ENCODE results near the gene LRRC74B.
"Not testable (repeated sequence)": the region's sequence is repeated elsewhere in the genome, so short reads cannot be mapped to it uniquely, and the experiment has no call there.

The LRRC74B gene

DNA sequence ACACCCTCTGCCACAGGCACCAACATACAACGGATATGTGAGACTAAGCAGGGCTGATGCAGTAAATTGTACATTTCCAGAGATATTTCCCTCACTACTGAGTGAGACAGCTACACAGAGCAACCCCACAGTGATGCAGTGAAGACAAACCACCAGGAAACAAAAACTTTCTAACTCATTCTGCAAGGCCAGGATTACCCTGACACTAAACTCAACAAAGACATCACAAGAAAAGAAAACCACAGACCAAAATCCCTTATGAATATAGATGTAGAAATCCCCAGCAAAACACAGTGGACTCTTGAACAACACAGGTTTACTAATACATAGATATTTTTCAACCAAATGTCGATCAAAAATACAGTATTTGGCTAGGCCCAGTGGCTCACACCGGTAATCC is 11.9 kb upstream of the LRRC74B start:
- no peaks in the 10 kb centered on the region for H3K9me3 ChIP-seq (ENCODE audit: severe bottlenecking)
- no peaks in the 10 kb centered on the region for H3K27me3 ChIP-seq (ENCODE audit: insufficient read depth, low read depth, severe bottlenecking)
- DNase-seq: no peak
- no peaks in the 10 kb centered on the region for H3K36me3 ChIP-seq
- no peak overlapping the region for H3K27ac ChIP-seq
- no peak overlapping the region for H3K4me3 ChIP-seq (ENCODE audit: low read depth, low read length)
- TF ChIP-seq, protein P1, sequence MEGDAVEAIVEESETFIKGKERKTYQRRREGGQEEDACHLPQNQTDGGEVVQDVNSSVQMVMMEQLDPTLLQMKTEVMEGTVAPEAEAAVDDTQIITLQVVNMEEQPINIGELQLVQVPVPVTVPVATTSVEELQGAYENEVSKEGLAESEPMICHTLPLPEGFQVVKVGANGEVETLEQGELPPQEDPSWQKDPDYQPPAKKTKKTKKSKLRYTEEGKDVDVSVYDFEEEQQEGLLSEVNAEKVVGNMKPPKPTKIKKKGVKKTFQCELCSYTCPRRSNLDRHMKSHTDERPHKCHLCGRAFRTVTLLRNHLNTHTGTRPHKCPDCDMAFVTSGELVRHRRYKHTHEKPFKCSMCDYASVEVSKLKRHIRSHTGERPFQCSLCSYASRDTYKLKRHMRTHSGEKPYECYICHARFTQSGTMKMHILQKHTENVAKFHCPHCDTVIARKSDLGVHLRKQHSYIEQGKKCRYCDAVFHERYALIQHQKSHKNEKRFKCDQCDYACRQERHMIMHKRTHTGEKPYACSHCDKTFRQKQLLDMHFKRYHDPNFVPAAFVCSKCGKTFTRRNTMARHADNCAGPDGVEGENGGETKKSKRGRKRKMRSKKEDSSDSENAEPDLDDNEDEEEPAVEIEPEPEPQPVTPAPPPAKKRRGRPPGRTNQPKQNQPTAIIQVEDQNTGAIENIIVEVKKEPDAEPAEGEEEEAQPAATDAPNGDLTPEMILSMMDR (IDR thresholded peaks at IDR 0.05; ENCODE audit: low read depth, low read length): no peak

- TF ChIP-seq, protein P1 (IDR thresholded peaks at IDR 0.05; ENCODE audit: low read depth, low read length): no peak
- no peak for DNase-seq
- no peaks in the 10 kb centered on the region for H3K36me3 ChIP-seq
- no peaks in the 10 kb centered on the region for H3K9me3 ChIP-seq (ENCODE audit: severe bottlenecking)
- H3K27me3 ChIP-seq (ENCODE audit: insufficient read depth, low read depth, severe bottlenecking): no peaks in the 10 kb centered on the region
- no peak overlapping the region for H3K27ac ChIP-seq
- no peak overlapping the region for H3K4me3 ChIP-seq (ENCODE audit: low read depth, low read length)
Measured at GRCh38 chr22:21034989-21035388, 10.8 kb upstream of the LRRC74B start.

GRCh38 chr22:21038405-21038804 is 7.3 kb upstream of the LRRC74B start:
- DNase-seq: no peak
- no peaks in the 10 kb centered on the region for H3K9me3 ChIP-seq (ENCODE audit: severe bottlenecking)
- no peak overlapping the region for H3K4me3 ChIP-seq (ENCODE audit: low read depth, low read length)
- H3K27ac ChIP-seq: no peak overlapping the region
- TF ChIP-seq, protein P1 (IDR thresholded peaks at IDR 0.05; ENCODE audit: low read depth, low read length): no peak
- H3K27me3 ChIP-seq (ENCODE audit: insufficient read depth, low read depth, severe bottlenecking): no peaks in the 10 kb centered on the region
- H3K36me3 ChIP-seq: no peaks in the 10 kb centered on the region

DNA sequence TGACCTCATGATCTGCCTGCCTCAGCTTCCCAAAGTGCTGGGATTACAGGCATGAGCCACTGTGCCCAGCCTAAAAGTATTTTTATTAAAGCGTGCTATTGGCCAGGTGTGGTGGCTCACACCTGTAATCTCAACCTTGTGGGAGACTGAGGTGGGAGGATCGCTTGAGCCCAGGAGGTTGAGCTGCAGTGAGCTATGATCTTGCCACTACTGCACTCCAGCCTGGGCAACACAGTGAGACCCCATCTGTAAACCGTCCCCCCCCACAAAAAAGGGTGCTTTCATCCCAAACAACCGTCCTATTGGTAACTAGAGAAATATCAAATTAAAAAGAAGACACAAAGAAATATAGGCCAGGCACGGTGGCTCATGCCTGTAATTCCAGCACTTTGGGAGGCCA is 6.6 kb upstream of the LRRC74B start:
- not testable (repeated sequence) for H3K9me3 ChIP-seq (ENCODE audit: severe bottlenecking); DNase-seq; H3K27me3 ChIP-seq (ENCODE audit: insufficient read depth, low read depth, severe bottlenecking); H3K27ac ChIP-seq; H3K4me3 ChIP-seq (ENCODE audit: low read depth, low read length); H3K36me3 ChIP-seq

DNA sequence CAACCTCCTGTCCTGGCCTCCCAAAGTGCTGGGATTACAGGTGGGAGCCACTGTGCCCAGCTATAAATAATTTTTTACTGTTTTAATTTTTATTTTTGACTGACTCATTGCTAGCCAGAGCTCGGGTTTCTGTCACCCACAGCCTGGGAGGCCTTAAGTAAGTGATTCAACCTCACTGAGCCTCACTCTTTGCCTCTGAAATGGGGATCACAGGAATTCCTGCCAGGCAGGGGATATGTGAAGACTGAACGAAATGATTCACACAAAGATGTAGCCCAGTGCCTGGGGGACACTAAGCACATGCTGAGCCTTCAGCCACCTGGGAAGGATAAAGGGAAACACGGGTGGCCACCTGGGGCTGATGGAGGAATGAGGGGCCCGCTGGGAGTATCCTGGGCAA is 3.8 kb upstream of the LRRC74B start:
- Histone ChIP-seq H3K27me3 (ENCODE audit: insufficient read depth, low read depth, severe bottlenecking) (no peaks in the 10 kb centered on the region), H3K9me3 (ENCODE audit: severe bottlenecking) (no peaks in the 10 kb centered on the region), H3K4me3 (ENCODE audit: low read depth, low read length) (no peak overlapping the region), H3K36me3 (no peaks in the 10 kb centered on the region), H3K27ac (no peak overlapping the region)
- TF ChIP-seq, protein P1 (IDR thresholded peaks at IDR 0.05; ENCODE audit: low read depth, low read length): no peak
- DNase-seq: no peak

GRCh38 chr22:21042978-21043859 is 2.5 kb upstream of the LRRC74B start:
- no peaks in the 10 kb centered on the region for H3K36me3 ChIP-seq
- no peaks in the 10 kb centered on the region for H3K27me3 ChIP-seq (ENCODE audit: insufficient read depth, low read depth, severe bottlenecking)
- DNase-seq: no peak
- no peak overlapping the region for H3K4me3 ChIP-seq (ENCODE audit: low read depth, low read length)
- TF ChIP-seq, protein P1 (IDR thresholded peaks at IDR 0.05; ENCODE audit: low read depth, low read length): no peak
- H3K9me3 ChIP-seq (ENCODE audit: severe bottlenecking): no peaks in the 10 kb centered on the region
- H3K27ac ChIP-seq: no peak overlapping the region
